GM19328 (cell line): ENCODE measurements around the gene ANKS4B.
"Not testable (repeated sequence)": the region's sequence is repeated elsewhere in the genome, so short reads cannot be mapped to it uniquely, and the experiment has no call there.

Source experiments
- ATAC-seq: cut with Tn5 transposase; IDR thresholded peaks from one replicate; pipeline ENCODE4 v1.9.1; 2021; ENCODE audit warnings: mild to moderate bottlenecking, moderate library complexity; ENCODE audit not compliant: unreplicated experiment

ANKS4B gene

DNA sequence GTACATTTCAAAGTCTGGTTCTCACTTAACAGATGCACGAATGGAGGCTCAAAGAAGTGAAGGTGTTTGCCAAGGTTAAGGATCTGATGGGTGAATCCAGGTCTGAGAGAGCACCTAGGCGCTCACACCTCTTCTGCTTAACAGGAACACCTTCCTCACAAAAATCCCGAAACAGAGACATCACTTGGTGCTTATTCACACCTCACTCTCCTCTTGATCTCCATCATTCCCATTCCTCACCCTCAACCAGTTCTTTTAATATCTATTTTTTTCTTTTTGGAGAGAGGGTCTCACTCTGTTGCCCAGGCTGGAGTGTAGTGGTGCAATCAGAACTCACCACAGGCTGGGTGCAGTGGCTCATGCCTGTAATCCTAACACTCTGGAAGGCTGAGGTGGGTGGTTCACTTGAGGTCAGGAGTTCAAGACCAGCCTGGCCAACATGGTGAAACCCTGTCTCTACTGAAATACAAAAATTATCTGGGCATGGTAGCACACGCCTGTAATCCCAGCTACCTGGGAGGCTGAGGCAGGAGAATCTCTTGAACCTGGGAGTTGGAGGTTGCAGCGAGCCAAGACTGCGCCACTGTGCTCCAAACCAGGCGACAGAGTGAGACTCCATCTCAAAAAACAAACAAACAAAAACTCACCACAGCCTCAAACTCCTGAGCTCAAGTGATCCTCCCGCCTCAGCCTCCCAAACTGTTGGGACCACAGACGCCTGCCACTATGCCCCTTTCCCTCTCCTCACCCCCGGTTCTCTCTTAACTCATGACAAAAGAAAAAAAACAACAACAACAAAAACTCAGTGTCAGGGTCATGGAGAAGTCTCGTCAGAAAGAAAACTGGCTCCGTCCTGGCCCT, 29.5 kb downstream of the ANKS4B start:
- ATAC-seq = no peak

DNA sequence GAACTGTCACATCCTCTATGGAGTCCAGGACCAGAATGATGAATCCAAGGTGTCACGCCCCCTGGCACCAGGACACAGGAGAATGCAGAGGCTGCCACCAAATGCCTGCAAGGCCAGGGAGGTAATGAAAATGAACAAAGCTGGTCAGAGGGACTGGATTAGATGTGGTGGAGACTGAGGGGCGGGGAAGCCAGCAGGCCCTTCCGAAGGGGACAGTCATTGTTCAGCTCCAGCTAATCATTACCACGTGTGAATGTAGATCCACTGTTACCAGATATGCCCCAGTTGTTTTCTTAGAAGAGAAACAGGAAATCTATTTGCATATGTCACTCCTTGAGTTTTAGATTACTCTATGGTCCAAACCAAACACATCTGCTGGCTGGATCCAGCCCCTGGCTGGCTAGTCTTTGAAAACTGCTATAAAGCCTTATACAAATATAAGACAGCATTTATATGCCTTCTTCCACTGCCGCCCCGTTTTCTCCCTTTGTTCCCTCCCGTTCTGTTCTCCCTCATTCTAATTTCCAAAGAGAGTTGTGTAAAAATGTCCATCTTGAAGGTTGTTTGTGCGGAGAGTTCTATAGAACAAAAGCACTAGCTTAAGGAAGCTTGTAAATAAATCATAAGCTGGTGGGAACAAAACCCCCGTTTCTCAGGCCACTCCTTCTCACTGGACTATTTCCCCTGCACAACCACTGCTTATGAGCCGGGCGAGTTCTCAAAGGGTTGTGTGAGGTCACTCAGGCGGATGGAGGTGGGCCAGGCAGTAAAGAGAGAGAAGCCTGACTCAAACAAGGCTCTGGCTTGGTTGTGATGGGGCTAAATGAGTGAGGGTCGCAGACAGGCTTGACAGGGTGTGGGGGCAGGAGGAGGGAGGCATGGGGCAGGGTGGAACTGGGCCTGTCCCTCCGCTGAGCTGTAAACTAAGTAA, 30.4 kb downstream of the ANKS4B start:
- no peak for ATAC-seq

DNA sequence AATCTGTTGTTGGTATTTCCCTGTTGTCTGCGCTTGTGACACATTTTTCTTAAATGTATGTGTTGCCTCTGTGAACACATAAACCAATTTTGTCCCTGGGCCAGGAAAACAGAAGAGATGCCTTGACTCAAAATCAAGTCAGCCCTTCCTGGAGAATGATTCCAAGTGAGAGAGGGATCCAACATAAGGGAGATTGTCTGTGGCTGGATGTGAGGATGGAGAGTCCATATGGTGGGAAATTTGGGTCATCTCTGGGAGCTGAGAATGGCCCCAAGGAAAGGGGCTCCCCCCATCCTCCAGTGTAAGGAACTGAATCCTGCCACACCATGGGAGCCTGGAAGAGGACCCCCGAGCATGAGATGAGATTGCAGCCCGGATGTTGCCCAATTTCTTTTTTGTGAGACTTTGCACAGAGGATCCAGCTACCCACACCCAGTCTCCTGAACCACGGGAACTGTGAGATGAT, 31.1 kb downstream of the ANKS4B start:
- ATAC-seq = no peak

DNA sequence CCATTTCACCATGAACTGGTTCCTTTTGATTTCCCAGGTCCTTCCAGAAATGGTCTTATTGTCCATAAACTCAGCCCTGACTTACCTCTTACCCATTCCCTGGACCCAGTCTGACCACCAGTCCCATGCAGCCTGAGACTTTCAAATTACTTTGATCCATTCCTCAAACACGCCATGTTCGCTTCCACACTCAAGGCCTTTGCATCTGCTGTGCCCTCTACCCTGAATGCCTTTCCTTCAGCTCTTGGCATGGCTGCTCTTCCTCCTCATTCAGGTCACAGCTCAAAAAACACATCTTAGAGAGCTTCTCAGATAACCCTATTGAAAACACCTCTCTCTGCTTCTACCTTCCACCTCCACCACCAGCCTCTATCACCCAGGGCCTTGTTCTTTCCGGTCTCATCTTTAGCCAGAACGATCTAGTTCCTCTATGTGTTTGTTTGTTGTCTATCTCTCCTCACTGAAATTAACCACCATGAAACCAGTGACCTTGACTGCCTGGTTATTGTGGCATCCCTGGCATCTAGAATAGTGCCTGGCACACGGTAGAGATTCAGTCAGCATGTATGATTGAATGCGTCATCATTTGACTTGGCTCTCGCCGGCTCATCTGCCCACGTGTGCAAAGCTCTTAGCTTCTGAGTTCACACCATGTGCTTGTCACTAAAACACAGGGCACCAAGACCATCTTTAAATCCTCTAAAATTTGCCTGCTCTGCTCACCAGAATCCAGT, 31.8 kb downstream of the ANKS4B start:
- ATAC-seq = no peak

DNA sequence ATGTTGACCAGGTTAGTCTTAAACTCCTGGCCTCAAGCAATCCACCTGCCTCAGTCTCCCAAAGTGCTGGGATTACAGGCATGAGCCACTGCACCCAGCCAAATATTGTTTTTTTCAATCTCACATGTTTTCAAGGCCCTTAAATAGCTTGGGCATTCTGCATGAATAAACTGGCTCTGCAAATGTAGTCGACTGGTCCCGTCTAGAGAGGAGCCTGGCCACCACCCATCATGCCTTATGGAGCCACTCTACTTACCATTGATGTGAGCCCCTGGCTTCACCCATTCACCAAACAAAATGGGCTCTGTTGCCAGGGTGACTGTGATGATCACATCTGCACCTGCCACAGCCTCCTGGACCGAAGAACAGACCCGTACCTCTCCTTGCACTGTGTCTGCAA, 33.8 kb downstream of the ANKS4B start:
- no peak for ATAC-seq

DNA sequence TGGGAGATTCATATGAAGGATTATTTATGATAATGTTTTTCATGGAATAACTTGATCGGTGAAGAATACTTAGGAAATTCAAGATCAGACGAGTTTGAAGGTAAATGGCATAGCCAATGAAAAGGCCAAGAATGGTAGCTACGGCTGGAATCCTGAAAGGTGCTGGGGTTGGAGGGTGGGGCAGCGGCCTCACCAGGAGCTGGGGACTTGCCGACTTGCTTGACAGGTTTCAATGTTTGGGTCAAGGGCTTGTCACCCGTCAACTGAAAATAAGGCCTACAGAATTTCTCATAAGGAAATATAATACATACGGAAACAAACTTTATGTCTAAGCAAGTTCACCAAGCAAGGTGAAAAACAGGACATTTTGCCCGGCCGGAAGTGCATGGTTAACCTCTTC, 34.7 kb downstream of the ANKS4B start:
- ATAC-seq = no peak

DNA sequence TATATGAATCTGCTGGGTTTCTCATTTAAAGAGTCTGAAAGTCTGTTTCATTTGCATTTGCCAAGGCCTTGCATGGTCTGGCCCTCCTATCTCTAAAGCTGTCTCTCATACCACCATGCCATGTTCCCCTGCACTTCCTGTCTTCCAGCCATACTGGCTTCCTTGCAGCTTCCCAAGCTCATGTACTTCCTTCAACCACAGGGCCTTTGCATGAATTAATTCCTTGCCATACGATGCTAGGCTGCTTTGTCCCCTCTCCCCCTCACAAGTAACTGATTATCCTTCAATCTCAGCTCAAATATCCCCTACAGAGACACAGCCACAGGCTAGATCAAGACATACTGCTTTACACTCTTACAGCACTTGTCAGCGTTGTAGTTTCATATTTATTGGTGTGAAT, 38.8 kb downstream of the ANKS4B start:
- ATAC-seq = no peak

DNA sequence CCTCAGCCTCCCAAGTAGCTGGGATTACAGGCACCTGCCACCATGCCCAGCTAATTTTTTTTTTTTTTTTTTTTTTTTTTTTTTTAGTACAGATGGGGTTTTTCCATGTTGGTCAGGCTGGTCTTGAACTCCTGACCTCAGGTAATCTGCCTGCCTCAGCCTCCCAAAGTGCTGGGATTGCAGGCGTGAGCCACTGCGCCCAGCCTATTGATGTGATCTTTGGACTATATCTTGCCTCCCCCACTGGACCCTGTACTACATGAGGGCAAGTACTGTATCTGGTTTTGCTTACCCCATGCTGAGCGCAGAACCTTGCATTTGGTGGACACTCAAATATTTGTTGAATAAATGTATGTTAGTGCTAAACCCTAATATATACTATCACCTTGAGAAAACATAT, 39.3 kb downstream of the ANKS4B start:
- ATAC-seq = not testable (repeated sequence)

DNA sequence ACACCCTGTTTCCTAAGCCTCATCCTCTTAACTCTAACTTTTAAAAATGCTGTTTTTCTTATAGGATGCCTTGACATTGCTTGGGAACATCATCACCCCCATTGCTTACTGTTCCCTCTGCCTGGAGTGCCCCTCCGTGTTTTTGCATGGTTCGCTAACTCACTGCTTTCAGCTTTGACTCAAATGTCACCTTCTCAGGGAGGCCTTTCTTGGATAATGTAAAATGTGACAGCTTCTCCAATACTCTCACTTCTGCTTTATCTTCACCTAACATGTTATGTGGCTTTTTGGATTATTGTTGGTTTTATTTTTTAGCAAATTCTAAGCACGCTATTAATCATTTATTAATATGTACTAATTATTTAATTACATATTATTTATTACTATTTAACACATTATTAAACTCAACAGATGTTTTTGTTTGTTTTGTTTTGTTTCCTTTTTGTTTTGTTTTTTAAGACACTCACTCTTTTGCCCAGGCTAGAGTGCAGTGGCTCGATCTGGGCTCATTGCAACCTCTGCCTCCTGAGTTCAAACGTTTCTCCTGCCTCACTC, 40.8 kb downstream of the ANKS4B start:
- no peak for ATAC-seq

DNA sequence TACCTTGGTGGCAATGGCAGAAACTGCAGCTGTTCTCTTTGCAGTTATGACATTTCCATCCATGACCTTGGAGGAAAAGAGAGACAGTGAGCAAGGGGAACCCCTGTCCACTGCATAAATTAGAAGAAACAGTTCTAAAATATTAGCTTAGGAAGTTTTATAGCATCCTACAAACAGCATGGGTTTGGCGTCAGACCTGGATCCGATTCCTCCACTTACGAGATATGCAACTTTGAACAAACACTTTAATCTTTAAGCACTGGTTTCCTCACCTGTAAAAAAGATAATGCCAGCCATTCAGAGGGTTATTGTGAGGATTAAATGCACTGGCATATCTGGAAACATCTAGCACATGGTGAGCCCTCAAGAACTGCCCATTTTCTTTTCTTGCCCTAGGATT, 42.0 kb downstream of the ANKS4B start:
- no peak for ATAC-seq

DNA sequence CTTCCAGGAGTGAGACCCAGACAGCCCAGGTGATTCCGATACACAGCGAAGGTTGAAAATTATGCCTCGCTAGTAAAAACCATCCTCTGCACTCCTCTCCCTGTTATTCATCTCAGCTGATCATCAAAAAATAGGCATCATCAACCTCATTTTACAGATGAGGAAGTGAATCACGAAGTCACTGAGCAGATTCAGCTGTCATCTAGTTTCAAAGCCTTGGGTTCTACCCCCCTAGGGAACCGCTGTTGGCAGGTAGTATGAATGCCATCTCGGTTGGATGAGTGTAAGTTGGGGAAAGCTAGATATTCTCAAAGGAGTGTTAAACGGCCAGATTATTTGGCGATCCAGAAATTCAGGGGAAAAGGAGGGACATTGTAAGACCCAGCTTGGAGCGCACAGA, 42.6 kb downstream of the ANKS4B start:
- ATAC-seq = no peak

DNA sequence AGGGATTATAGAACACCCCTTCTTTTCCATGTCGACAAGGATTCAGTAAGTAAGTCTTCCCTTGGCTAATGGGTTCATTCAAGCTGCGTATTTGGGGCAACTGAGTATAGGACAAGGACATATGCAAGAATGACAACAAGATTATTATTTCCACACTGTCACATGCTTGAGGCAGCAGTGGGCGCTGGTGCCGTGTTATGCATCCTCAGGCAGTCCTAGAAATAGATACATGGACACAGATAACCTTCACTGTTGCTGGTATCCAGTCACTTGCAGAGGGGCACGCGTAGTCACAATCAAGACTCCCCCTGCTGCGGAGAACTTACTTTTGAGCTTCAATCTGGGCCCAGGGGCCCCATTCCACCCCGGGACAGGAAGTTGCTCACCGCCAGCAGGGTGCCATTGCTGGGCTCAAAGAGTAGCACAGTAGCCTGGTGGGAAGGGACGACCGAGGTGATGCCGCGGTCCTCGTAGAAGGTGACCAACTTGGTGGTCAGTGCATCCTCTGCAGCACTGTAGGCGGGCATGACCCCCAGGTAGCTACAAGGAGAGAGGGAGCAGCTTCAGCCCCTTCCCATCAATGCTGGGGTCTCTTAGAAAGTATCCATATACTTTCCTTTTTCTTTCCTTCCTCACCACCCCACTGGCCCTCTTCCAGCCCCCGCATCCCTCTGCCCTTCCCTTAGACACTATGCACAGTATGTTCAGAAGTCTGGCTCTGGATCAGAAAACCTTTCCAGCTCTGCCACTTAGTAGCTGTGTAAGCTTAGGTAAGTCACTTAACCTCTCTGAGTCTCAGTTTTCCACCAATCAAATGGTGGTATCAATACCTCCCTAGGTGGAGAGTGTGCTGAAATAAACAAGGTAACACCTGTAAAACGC, 43.8 kb downstream of the ANKS4B start:
- no peak for ATAC-seq

DNA sequence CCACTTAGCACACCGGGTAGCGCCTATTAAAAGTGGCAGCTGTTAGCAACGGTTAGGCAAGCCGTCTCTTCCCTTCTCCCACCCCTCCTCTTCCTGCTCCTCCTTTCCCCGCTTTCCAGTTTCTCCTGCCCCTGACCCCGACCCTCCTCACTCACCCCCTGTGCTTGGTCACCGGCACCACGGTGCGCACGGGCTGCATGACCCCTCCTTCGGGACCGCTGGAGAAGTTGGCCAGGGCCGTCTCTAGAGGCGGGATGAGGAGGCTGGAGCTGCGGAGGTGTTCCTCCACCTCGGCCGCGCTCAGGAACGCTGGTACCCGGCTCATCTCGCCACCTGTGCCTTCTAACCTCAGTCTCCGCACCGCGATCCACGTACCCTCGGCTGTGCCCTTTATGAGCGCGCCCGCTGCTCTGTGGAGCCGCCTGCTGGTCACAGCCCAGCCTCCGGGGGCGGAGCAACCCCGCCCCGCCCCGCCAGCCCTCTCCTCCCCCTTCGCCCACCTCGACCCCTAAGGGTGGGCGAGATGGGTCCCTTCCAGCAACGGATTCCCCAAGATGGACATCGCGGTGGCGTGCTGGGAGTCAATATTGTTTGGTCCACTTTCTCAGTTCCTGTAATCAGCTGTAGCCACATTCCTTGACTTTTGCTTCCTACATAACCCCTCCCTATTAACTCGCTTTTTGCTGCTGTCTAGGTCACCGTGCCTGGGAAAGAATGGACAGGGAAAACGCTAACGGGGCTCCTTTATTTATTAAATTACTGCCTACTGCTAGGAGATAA, 44.6 kb downstream of the ANKS4B start, which contains the start of gene CRYM:
TSS of gene CRYM (minus strand) at position 364 of the 780 bp plus-strand sequence. CDS start at position 325, 39 bp downstream.
- ATAC-seq = no peak

DNA sequence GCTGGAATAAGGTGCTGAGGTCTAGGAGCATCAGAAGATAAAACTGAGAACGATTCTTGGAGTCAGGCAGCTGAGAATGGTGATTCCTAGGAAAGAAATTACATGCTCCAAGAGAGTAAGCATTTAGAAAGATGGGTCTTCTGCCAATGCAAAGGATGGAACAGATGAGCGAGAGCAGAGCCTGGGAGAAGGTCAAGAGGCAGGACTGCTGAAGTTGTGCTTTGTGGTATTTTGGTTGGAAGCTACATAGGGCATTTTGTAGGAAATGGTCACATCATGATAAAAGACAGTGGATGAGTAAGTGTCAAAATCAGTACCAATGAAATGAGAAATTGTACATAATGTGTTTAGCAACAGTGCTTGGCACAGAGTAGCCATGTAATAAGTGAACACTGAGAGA, 46.0 kb downstream of the ANKS4B start:
- ATAC-seq = no peak

DNA sequence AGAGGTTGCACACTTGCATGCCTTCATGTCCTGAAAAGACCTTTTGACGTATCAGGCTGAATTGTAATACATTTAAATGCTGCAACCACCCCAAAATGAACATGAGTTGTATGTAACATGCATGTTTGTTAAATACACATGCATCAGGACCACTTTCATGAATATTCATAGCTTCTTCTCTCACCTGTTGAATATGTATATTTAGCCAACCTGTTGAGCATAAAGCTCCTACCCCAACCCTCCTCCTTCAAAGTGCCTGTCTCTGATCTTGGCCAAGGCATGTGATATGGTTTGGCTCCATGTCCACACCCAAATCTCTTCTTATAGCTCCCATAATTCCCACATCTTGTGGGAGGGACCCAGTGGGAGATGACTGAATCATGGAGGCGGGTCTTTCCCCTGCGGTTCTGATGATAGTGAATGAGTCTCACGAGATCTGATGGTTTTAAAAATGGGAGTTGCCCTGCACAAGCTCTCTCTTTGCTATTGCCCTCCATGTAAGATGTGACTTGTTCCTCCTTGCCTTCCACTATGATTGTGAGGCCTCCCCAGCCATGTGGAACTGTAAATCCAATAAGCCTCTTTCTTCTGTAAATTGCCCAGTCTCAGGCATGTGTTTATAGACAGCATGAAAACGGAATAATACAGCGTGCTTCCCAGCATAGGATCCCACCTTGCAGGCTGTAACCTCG, 48.3 kb downstream of the ANKS4B start:
- no peak for ATAC-seq

DNA sequence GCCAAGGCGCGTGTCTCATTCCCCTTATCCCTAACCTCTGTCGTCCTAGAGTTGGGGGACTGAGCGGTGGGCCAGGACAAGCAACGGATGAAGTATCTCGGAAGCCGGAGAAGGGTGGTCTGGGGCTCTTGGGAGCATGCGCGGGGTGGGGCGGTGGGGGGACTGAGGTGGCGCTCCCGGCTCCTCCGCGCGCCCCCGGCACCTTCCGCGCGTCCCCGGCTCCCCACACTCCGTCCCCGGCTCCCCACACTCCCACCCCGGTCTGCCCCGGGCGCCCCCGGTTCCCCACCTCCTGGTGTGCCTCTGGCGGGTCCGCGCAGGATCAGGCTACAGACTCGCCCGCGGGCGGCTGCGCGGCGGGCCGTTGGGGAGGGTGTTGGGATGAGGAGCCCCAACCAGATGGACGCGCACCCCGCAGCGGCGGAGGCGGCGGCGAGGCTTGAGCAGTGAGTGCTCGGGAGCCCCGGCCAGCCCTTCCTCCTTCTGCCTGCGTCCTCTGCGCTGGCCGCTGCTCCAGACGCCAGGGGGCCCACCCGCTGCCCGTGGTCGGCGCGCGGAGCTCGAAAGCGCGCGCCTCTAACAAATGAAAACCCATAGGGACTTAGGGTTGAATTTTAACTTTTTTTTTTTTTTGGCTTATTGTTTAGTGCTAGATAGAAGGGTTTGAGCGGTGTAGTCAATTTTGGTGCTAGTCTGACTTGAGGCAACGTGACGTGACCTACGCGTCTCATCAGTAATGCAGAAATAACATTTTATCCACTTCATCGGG, 50.2 kb downstream of the ANKS4B start:
- ATAC-seq = no peak

DNA sequence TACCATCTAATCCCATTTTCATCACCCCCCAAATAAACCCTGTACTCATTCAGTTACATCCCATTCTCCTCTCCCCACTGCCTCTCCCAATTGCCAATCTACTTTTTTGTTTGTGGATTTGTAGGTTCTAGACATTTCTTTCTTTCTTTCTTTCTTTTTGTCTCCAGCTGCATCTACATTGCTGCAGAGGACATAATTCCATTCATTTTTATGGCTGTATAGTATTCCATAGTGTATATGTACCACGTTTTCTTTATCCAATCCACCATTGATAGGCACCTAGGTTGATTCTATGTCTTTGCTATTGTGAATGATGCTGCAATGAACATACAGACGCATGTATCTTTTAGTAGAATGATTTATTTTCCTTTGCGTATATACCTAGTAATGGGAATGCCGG, 50.9 kb downstream of the ANKS4B start:
- ATAC-seq = no peak

DNA sequence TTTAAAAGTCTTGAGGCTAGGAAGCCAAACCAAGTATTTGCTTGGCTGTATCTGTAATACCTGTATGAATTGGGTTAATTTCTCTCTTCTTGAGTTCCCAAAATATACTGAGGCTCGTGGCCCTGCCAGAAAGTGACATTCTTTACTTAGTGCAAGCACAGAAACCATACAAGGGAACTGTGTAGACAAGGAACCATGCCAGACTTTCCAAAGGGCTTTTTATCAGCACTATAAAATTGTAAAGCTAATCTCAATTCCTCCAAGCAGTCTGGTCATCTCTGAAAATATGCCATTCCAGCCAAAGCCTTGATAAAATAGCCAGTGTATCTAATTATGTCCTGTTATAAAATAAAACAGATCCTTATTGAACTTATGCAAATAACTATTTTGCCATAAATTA, 51.8 kb downstream of the ANKS4B start:
- no peak for ATAC-seq
